K562 (cell line): ENCODE data around the gene INSM2. TPM values are rescaled to one million over a fixed set of nuclear protein-coding genes. Genes with fewer than 3 reads are reported as not detected.

Experiments used
- ATAC-seq: fragments of 200-7000 bp; cut with Tn5 transposase; 3 replicates; pipeline ENCODE4 v1.9.1; 2020; ENCODE audit warnings: moderate library complexity
- BruUV-seq: library from RNA; stranded (reverse); fragments of 400-500 nt; replicated peaks from 2 replicates; lab custom pipeline; 2021; lab: Mats Ljungman, UMichigan
- CTCF ChIA-PET: fragments of 300-600 bp; formaldehyde crosslinking; extraction: SDS; loops from one replicate; lab custom pipeline; 2021; ENCODE audit warnings: low intra/inter-chr PET ratio; lab: Yijun Ruan, JAX
- POLR2A ChIA-PET: fragments of 300-600, 350-650 bp; sonication (Branson Sonifier 250); formaldehyde crosslinking; extraction: SDS; loops from one replicate; lab custom pipeline; 2021; ENCODE audit warnings: antibody characterized with exemption, inconsistent platforms; lab: Yijun Ruan, JAX
- DNase-seq, 4 experiments: peaks; one replicate each; pipeline versions ENCODE4 v3.0.0 to v3.0.0-alpha.2; 2011 to 2018; ENCODE audit warnings: low spot score in 3 of 4, mixed read lengths in 3 of 4; ENCODE audit errors: extremely low read depth in 1 of 4
- FAIRE-seq: peaks from 2 replicates; lab custom pipeline; 2011; peaks lifted over from hg19 to GRCh38; lab: Jason Lieb, UNC
- H2AFZ ChIP-seq: 2 replicates; pipeline ENCODE4 v1.6.0; 2011; ENCODE audit warnings: low read depth, low read length, control low read depth, inconsistent platforms
- H3K27ac ChIP-seq: fragments of 200-600 bp; 3 replicates; pipeline ENCODE4 v1.8.0; 2011; ENCODE audit warnings: low read depth, mild to moderate bottlenecking, control low read depth, inconsistent platforms, low read length, moderate library complexity, mixed read lengths; ENCODE audit errors: extremely low read depth
- H3K27me3 ChIP-seq, 2 experiments: fragments of 300-600 bp in 1 of 2; 2 replicates in 1 of 2; 3 replicates in 1 of 2; pipeline versions ENCODE4 v1.6.0 to v1.8.0; 2011; ENCODE audit warnings: inconsistent platforms in 2 of 2, low read length in 2 of 2, mild to moderate bottlenecking in 1 of 2, mixed read lengths in 1 of 2, moderate library complexity in 1 of 2; ENCODE audit not compliant: control insufficient read depth in 2 of 2, insufficient read depth in 2 of 2
- H3K36me3 ChIP-seq: fragments of 300-600 bp; 3 replicates; pipeline ENCODE4 v1.8.0; 2011; ENCODE audit warnings: mild to moderate bottlenecking, low read length, inconsistent platforms; ENCODE audit not compliant: control insufficient read depth, insufficient read depth
- H3K4me1 ChIP-seq, 2 experiments: fragments of 200-600 bp in 1 of 2; replicated peaks in 1 of 2; 2 replicates in 1 of 2; 3 replicates in 1 of 2; pipeline versions ENCODE4 v1.5.1 to v1.8.0; 2011; ENCODE audit warnings: inconsistent platforms in 2 of 2, low read length in 2 of 2, mild to moderate bottlenecking in 1 of 2, mixed read lengths in 1 of 2, moderate library complexity in 1 of 2; ENCODE audit not compliant: control insufficient read depth in 2 of 2, insufficient read depth in 2 of 2
- H3K4me2 ChIP-seq: 2 replicates; pipeline ENCODE4 v1.6.1; 2011; ENCODE audit warnings: low read length, control low read depth, inconsistent platforms, mixed read lengths; ENCODE audit not compliant: insufficient read depth
- H3K4me3 ChIP-seq: fragments of 200-600 bp; sonication (generic), shearing (Covaris generic); 2 replicates; pipeline ENCODE4 v1.5.1; 2016; ENCODE audit warnings: control low read depth, inconsistent platforms
- H3K79me2 ChIP-seq: fragments of 200-600 bp; 3 replicates; pipeline ENCODE4 v1.8.0; 2011; ENCODE audit warnings: low read length, inconsistent platforms; ENCODE audit not compliant: control insufficient read depth, insufficient read depth
- H3K9ac ChIP-seq, 2 experiments: 2 replicates each; pipeline versions ENCODE4 v1.6.0 to v1.6.1; 2011; ENCODE audit warnings: low read depth in 2 of 2, low read length in 2 of 2, control low read depth in 1 of 2, inconsistent platforms in 1 of 2, mild to moderate bottlenecking in 1 of 2, mixed read lengths in 1 of 2; ENCODE audit not compliant: insufficient read depth in 1 of 2
- H3K9me1 ChIP-seq: one replicate; pipeline ENCODE4 v1.6.0; 2011; ENCODE audit warnings: inconsistent platforms, mild to moderate bottlenecking, low read length, moderate library complexity; ENCODE audit not compliant: control insufficient read depth, insufficient read depth
- H3K9me3 ChIP-seq: replicated peaks from 2 replicates; pipeline ENCODE4 v1.5.1; 2011; ENCODE audit warnings: low read depth, low read length, inconsistent platforms; ENCODE audit not compliant: control insufficient read depth, insufficient read depth
- H4K20me1 ChIP-seq: replicated peaks from 2 replicates; pipeline ENCODE4 v1.6.1; 2011; ENCODE audit warnings: low read length, inconsistent platforms, mixed read lengths; ENCODE audit not compliant: control insufficient read depth, insufficient read depth
- PTTG1 ChIP-seq: fragments of 450-650 bp; IDR thresholded peaks from 2 replicates; pipeline ENCODE4 v1.6.1; 2016; ENCODE audit warnings: low read depth, mild to moderate bottlenecking, missing genetic modification characterization, missing compliant biosample characterization
- SRSF3 ChIP-seq: fragments of 200-400 bp; formaldehyde crosslinking; IDR thresholded peaks from 2 replicates; pipeline ENCODE4 v1.6.1; 2016; ENCODE audit warnings: mild to moderate bottlenecking, low read length, moderate library complexity; ENCODE audit not compliant: insufficient read depth
- XRCC3 ChIP-seq: fragments of 450-650 bp; IDR thresholded peaks from 2 replicates; pipeline ENCODE4 v1.6.1; 2017; ENCODE audit warnings: mild to moderate bottlenecking, moderate library complexity
- ZBTB8A ChIP-seq: fragments of 450-650 bp; IDR thresholded peaks from 2 replicates; pipeline ENCODE4 v1.6.1; 2018; ENCODE audit warnings: mild to moderate bottlenecking, moderate library complexity; ENCODE audit not compliant: partially characterized antibody
- ZNF41 ChIP-seq: fragments of 250-450 bp; sonication (Bioruptor Pico); conservative IDR thresholded peaks from 2 replicates; pipeline ENCODE4 v1.4.0; 2020; ENCODE audit warnings: mild to moderate bottlenecking
- in situ Hi-C: fragments of 300-500 bp; cut with MboI; formaldehyde crosslinking; loops from 4 replicates; pipeline ENCODE4 v1.15.0; 2018; ENCODE audit warnings: inconsistent platforms, mixed read lengths
- intact Hi-C: fragments of 100-400 bp; cut with micrococcal nuclease; formaldehyde crosslinking; loops from 2 replicates; pipeline ENCODE4 v1.14.2; 2022
- polyA plus RNA-seq, 8 experiments: library from polyadenylated mRNA; depleted of rRNA in 4 of 8; stranded (reverse) in 5 of 8; unstranded in 3 of 8; fragments of >200 nt; fragmentation: Nextera tagmentation in 2 of 8; fragmentation: Illumina TruSeq in 1 of 8; extraction: Ambion mirVana in 2 of 8; extraction: Trizol in 1 of 8; gene quantifications; 2 replicates each; pipeline versions ENCODE4 v1.2.1 to v1.2.3, GENCODE V29; 2011 to 2014; ENCODE audit warnings: inconsistent platforms in 1 of 8, missing spikeins in 1 of 8
- total RNA-seq, 7 experiments: library from RNA; depleted of rRNA in 6 of 7; stranded (reverse); fragments of >200 nt in 6 of 7; fragmentation: Illumina TruSeq in 2 of 7; extraction: Trizol in 2 of 7; gene quantifications; 2 replicates each; pipeline versions ENCODE4 v1.2.1 to v1.2.3, GENCODE V29; 2011 to 2021; ENCODE audit warnings: low replicate concordance in 1 of 7
- TF ChIP-seq, protein P1 (sequence below): fragments of 450-650 bp; IDR thresholded peaks from 2 replicates; pipeline ENCODE4 v1.6.1; 2018; ENCODE audit warnings: mild to moderate bottlenecking, low read depth; ENCODE audit not compliant: partially characterized antibody
- TF ChIP-seq, protein P2 (sequence below): fragments of 450-650 bp; formaldehyde crosslinking; IDR thresholded peaks from 2 replicates; pipeline ENCODE4 v1.4.0; 2022; ENCODE audit warnings: mild to moderate bottlenecking, moderate library complexity
- TF ChIP-seq, protein P3 (sequence below), 2 experiments: fragments of 150-350 bp in 1 of 2; IDR thresholded peaks; 2 replicates each; pipeline ENCODE4 v1.6.1; 2012 to 2016; ENCODE audit warnings: low read depth in 2 of 2, low read length in 2 of 2, mild to moderate bottlenecking in 1 of 2, moderate library complexity in 1 of 2

INSM2 gene
- total and polyA plus RNA-seq, 9 of the 15 experiments (the other 6 are each of a cell fraction or from before 2014, with no cell fraction given): not detected

DNA sequence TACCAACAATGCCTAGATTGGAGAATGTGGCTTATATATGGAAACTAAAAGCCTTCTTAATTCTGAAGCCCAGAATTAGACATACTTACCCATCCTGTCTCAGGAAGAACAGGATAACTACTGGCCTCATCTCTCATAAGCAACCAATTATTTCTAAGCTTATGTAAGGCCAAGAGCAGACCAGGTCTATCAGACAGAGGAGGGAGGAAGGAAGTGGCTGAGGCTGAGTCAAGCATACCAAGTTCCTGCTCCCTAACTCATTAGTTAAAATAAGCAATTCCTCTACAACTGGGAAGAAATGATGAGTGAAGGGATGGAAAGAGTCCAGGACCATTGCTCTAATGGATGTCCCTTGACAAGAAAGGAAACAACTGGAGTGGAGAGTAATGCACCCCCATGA, 27.0 kb upstream of the INSM2 start:
- Histone ChIP-seq H3K4me3 (no peak overlapping the region), H3K27me3 (no peaks in the 10 kb centered on the region), H4K20me1 (no peaks in the 10 kb centered on the region), H3K36me3 (no peaks in the 10 kb centered on the region), H3K4me2 (no peak overlapping the region), H2AFZ (no peak overlapping the region), H3K9me1 (no peaks in the 10 kb centered on the region), H3K9ac (no peak overlapping the region), H3K79me2 (no peaks in the 10 kb centered on the region), H3K4me1 (no peaks in the 10 kb centered on the region), H3K9me3 (no peaks in the 10 kb centered on the region), H3K27ac (no peak overlapping the region)
- ATAC-seq: no peak
- POLR2A ChIA-PET: no interaction called here
- TF ChIP-seq ZNF41 (CRISPR knock-in tag) (no peak), SRSF3 (no peak), ZBTB8A (no peak), XRCC3 (no peak), PTTG1 (tag) (no peak)
- TF ChIP-seq, protein P1, sequence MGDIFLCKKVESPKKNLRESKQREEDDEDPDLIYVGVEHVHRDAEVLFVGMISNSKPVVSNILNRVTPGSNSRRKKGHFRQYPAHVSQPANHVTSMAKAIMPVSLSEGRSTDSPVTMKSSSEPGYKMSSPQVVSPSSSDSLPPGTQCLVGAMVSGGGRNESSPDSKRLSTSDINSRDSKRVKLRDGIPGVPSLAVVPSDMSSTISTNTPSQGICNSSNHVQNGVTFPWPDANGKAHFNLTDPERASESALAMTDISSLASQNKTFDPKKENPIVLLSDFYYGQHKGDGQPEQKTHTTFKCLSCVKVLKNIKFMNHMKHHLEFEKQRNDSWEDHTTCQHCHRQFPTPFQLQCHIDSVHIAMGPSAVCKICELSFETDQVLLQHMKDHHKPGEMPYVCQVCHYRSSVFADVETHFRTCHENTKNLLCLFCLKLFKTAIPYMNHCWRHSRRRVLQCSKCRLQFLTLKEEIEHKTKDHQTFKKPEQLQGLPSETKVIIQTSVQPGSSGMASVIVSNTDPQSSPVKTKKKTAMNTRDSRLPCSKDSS: no peak
- TF ChIP-seq, protein P2, sequence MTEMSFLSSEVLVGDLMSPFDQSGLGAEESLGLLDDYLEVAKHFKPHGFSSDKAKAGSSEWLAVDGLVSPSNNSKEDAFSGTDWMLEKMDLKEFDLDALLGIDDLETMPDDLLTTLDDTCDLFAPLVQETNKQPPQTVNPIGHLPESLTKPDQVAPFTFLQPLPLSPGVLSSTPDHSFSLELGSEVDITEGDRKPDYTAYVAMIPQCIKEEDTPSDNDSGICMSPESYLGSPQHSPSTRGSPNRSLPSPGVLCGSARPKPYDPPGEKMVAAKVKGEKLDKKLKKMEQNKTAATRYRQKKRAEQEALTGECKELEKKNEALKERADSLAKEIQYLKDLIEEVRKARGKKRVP (CRISPR knock-in tag): no peak
- TF ChIP-seq, protein P3, sequence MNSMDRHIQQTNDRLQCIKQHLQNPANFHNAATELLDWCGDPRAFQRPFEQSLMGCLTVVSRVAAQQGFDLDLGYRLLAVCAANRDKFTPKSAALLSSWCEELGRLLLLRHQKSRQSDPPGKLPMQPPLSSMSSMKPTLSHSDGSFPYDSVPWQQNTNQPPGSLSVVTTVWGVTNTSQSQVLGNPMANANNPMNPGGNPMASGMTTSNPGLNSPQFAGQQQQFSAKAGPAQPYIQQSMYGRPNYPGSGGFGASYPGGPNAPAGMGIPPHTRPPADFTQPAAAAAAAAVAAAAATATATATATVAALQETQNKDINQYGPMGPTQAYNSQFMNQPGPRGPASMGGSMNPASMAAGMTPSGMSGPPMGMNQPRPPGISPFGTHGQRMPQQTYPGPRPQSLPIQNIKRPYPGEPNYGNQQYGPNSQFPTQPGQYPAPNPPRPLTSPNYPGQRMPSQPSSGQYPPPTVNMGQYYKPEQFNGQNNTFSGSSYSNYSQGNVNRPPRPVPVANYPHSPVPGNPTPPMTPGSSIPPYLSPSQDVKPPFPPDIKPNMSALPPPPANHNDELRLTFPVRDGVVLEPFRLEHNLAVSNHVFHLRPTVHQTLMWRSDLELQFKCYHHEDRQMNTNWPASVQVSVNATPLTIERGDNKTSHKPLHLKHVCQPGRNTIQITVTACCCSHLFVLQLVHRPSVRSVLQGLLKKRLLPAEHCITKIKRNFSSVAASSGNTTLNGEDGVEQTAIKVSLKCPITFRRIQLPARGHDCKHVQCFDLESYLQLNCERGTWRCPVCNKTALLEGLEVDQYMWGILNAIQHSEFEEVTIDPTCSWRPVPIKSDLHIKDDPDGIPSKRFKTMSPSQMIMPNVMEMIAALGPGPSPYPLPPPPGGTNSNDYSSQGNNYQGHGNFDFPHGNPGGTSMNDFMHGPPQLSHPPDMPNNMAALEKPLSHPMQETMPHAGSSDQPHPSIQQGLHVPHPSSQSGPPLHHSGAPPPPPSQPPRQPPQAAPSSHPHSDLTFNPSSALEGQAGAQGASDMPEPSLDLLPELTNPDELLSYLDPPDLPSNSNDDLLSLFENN (IDR thresholded peaks at IDR 0.05; ENCODE audit: low read depth in 2 of 2, low read length in 2 of 2): no peak
- no peak for DNase-seq
- intact Hi-C loops (no loop called here), in situ Hi-C loops (no loop called here)
- BruUV-seq: no TSS peak
- FAIRE-seq: no peak
- CTCF ChIA-PET: no interaction called here
